Measurements from ENCODE around the gene PAPSS1.
"Not testable (repeated sequence)": the region's sequence is repeated elsewhere in the genome, so short reads cannot be mapped to it uniquely, and the experiment has no call there.

PAPSS1 gene

DNA sequence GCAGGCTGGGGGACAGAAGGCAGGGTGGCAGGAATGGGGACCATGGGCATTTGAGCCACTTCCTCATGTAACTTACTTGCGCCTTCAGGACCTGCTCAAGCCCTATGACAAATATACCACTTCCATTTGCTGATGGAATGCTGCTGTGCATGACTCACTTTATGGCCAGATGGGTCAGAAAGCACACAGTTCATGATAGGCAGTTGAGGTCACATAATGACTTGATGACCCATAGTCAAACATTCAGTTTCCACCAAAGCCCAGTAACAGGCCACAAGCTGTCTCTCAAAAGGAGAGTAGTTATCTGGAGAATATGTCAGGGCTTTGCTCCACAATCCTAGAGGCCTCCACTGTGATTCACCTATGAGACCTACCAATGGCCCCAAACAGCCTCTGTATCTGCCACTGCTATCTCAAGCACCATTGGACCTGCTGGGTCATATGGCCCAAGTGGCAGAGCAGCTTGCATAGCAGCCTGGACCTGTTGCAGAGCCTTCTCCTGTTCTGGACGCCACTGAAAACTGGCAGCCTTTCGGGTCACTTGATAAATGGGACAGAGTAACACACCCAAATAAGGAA lies 5.3 kb upstream of the PAPSS1 start:
- DNase-seq: no peak

DNA sequence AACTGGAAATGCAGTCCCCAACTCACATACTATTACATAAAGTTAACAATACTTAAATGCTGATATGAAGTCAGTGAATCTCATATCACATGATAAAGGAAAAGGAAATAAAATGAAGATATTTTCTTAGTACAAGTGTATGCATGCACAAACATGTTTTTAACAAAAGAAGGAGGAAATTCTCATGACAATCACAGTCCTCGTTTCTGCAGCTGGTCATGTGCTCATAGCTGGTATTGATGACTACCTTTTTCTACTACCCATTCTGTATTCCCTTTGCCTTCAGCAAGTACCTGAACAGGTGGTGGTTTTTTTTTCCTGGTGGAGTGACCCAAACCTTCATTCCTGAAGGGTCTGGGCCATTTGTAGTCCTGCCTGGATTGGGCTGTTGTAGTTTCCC lies 3.3 kb upstream of the PAPSS1 start:
- not testable (repeated sequence) for DNase-seq

DNA sequence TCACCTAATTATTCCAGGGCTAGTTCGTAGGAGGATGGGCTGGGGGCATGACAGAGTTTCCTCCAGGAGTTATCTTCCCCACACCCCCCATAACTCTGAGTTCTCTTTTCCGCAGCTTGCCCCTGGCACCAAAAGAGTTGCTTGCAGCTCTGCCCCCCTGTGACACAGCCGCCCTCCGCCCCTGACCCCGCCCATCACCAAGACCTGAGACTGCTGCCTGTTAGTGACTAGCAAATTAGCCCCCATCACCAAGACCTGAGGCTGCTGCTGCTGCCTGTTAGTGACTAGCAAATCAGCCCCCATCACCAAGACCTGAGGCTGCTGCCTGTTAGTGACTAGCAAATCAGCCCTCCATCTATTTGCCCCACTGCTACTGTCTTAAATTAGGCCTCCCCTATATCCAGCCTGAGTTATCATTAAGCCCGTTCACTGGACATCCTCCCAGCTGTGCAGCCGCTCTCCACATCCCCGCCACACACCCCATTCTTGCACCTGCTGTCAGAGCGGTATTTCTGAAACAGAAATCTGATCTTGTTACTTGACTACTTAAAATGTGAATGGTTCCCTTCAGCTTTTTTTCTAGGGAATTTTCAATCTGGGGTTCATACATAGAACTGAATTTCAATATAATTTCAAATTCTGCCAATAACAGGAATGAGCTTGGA lies 1.5 kb upstream of the PAPSS1 start:
- DNase-seq: no peak

DNA sequence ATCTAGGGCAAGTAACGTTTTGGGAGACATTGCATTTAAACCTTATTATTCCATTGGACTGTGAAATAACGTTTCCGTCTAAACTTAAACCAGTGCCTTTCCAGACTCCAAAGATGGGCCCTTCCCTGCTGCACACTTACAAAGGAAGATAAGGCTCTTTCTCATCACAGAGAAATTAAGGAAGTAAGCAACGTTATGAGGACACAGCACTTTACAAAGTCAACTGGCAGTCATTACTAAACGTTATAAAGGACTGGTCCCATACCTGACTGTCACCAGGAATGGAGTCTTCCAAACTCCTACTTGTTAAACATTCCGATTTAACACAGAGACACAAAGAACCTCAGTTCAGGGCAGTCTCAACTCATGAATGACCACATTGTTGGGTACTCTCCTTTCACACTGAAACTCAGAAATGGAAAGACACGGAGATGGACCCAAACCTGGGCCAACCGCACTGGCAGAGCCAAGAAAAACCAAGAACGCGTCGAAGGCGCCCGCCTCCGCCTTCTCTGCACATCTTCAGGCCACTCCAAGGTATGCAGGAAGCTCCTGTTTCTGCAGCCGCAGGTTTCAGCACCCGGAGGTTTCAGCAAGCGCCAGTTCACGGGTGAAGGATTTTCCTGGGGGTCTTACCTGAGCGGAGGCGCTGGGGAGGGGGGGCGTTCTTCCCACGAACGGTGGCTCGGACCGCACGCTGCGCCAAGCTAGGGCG lies 670 bp downstream of the PAPSS1 start:
- DNase-seq: no peak

DNA sequence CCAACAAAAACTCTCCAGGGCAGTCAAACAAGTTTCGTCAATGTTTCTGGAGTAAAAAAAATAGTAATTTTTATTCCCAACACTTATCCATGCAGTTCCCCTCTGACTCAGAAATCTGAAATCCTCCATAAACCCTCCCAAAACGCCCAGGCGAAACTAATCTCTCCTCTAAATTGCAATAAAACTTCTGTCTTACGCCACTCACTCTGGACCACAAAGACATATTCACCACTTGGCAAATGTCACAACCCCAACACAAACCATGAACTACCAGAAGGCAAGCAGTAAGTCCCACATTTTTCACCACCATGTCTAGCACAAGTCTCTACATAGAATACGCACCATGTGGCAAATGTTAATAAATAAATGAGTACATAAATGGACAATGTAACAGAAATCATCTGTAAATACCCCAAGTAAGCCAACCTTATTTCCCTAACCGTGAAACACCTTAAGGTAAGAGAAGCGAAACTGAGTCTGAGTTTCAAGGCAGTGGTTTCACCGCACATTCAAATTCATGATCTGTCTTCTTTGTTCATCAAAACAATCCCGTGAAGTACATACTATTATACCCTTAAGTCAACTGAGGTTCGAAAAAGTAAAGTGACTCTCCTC lies 1.6 kb downstream of the PAPSS1 start:
- no peak for DNase-seq

DNA sequence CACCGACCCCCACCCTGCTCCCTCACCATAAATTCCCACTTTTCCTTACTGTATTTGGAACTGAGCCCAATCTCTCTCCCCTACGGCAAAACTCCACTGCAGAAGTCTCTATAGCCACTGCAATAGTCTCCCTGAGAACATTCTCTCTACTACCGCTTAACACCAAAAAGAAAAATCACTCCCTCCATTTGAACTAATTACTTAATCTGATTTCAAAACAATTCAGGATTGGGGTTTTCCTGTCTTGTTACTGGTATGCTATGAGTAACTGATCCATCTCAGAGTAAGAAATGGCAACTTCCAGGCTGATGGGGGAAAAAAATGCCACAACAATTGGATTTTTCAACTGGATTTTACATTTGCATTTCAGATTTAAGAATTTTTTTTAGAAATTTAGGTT lies 5.8 kb downstream of the PAPSS1 start:
- no peak for DNase-seq

DNA sequence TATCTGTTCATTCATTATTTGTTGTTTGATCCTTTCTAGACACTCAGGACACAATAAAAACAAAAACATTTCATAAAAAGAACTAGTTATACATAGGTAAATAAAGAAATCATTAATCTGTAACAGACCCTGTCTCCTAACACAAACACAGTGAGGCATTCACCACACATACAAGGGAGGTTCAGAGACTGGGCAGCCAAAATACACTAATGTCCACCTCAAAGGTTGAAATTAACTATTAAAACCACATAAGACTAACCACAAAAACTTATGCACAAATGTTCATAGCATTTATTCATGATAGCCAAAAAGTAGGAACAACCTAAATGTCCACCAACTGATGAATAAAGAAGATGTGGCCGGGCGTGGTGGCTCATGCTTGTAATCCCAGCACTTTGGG lies 7.8 kb downstream of the PAPSS1 start:
- no peak for DNase-seq

GRCh38 chr4:107711831-107712230 lies 8.2 kb downstream of the PAPSS1 start:
- no peak for DNase-seq

GRCh38 chr4:107710493-107711459 lies 9.3 kb downstream of the PAPSS1 start:
- no peak for DNase-seq

GRCh38 chr4:107709916-107710315 lies 10.1 kb downstream of the PAPSS1 start:
- no peak for DNase-seq

GRCh38 chr4:107708225-107708624 lies 11.8 kb downstream of the PAPSS1 start:
- no peak for DNase-seq

GRCh38 chr4:107705742-107706556 lies 14.1 kb downstream of the PAPSS1 start:
- DNase-seq: no peak

- no peak for DNase-seq
Measured at GRCh38 chr4:107701565-107701964, 18.5 kb downstream of the PAPSS1 start.

- no peak for DNase-seq
Measured at GRCh38 chr4:107699466-107700206, 20.4 kb downstream of the PAPSS1 start.

DNA sequence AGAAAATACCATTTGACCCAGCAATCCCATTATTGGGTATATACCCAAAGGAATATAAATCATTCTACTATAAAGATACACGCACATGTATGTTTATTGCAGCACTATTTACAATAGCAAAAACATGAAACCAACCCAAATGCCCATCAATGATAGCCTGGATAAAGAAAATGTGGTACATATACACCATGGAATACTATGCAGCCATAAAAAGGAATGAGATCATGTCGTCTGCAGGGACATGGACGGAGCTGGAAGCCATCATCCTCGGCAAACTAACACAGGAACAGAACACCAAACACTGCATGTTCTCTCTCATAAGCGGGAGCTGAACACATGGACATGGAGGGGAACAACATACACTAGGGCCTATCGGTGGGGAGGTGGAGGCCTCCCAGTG lies 23.8 kb downstream of the PAPSS1 start:
- DNase-seq: not testable (repeated sequence)

DNA sequence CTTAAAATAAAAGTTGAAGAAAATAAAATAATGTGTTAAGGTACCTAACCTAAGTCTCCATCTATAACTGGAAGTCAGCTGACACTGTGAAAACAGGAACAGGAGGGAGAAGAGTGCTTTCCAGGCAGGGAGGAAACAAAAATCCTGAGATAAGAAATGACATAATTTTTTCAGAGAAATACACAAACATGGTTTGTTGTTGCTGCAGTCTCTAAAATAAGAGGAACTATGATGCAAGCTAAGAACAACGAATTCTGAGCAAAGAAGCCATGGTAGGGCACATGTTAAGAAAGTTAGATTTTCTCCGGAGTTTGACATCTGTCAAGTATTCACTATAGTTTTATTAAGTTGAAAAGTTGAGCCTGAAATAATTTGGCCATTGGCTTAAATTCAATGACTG lies 26.9 kb downstream of the PAPSS1 start:
- no peak for DNase-seq

- no peak for DNase-seq
Measured at GRCh38 chr4:107692202-107692601, 27.8 kb downstream of the PAPSS1 start.

DNA sequence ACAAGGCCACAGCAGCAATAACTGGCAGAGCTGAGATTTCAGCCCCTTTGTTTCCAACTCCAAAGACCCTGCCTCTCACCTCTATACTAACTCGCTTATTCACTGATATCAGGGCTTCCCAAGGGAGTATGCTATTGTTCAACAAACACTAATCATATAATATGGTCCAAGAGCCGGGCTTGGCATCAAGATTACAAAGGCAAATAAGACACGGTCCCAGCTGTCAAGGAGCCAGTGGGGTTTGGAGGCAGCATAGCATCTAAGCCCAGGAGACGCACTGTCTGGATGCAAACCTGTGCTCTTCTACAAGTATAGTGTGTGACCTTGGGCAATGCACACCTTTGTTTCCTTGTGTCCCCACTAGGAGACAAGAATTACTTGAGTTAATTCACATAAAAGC lies 28.7 kb downstream of the PAPSS1 start:
- DNase-seq: no peak

DNA sequence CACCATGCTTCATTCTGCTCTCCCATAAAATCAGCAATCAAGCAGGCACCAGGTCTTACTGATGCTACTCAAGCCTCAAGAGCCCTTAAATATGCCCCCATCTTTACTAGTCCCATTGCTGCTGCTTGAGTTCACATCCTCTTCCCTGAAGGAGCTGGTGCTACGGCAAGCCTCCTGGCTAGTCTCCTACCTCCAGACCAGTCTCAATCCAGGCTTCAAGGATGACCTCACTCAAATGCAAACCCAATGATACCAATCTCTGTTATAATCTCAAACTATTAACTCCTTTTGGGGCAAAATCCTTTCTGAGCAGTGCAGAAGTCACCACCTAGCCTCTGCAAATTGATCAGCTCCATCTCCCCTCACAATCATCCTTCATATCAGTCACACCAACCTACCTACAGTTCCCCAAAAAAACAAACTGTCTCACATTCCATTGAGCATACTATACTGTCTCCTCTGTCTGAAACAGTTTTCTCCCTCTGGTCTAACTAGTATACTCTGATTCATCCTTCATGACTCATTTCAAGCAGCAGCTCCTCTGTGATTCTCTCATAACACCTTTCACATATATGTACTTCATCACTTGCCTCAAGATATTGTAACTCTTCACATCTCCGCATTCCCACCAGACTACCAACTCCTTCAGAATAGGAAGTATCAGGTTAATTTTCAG lies 30.0 kb downstream of the PAPSS1 start:
- no peak for DNase-seq

DNA sequence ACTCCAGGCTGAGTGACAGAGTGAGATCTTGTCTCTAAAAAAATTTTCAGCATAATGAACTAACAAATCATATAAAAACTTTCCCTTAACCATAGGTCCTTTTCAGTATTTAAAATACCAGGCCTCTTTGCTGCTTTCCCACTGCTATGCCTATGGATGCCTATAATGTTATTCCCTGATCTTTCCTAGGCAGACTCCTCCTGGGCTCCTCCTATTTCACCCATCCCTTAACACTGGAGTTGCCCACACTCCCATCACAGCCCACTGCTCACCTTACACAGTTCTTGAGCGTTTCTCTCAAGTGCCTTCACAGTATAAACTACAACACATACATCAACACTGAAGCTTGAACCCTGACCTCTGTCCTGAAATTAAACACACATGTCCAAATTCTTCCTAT lies 31.6 kb downstream of the PAPSS1 start:
- no peak for DNase-seq

DNA sequence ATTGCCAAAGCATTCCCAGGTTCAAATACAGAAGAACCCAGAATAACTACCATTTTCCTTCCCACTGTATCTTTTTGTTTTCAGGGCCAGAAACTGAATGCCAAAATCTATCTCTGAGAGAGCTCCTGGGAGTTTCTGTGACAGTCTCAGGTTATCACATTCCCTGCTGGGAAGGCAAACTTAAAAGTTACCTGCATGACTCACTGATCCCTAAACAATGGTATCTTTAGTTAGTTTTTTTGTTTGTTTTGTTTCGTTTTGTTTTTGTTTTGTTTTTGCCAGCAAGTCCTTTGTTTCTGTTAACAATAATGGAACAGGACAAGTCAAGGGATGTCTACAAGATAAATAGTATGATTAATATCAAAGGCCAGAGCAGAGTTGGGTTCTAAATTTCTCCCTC lies 34.3 kb downstream of the PAPSS1 start:
- DNase-seq: no peak

Data from NCI-H1105 treated with DMSO at 0.1 percent for 48 hours (cell line).